Measurements from ENCODE around the gene KRTAP22-1. TPM values are rescaled to one million over a fixed set of nuclear protein-coding genes. Genes with fewer than 3 reads are reported as not detected.

The KRTAP22-1 gene
- total and polyA plus RNA-seq, 2 experiments from 2014 or later = not detected

- TF ChIP-seq STAT1 (IDR thresholded peaks at IDR 0.05; ENCODE audit: unreplicated experiment) (no peak), EZH2phosphoT487 (IDR thresholded peaks at IDR 0.05; ENCODE audit: unreplicated experiment) (no peak), EZH2 (IDR thresholded peaks at IDR 0.05; ENCODE audit: low read depth, unreplicated experiment) (no peak), ZNF462 (CRISPR knock-in tag; IDR thresholded peaks at IDR 0.05) (no peak), NANOG (IDR thresholded peaks at IDR 0.05; ENCODE audit: borderline replicate concordance) (no peak), ZNF331 (CRISPR knock-in tag; IDR thresholded peaks at IDR 0.05; ENCODE audit: low read depth) (no peak)
- Histone ChIP-seq H3K4me2 (no peak within 1 kb of the TSS), H3K36me3 (ENCODE audit: insufficient read depth) (no peaks in the 10 kb centered on the region), H3F3A (replicated peaks; ENCODE audit: low read depth) (no peaks in the 10 kb centered on the region), H2AFZ (no peak within 1 kb of the TSS), H3K9me2 (ENCODE audit: insufficient read depth) (no peaks in the 10 kb centered on the region; the same call in 1 of the 2 replicates), H3K79me2 (replicated peaks; ENCODE audit: insufficient read depth) (no peaks in the 10 kb centered on the region), H3K4me3 (no peak within 1 kb of the TSS), H3K27me3 (ENCODE audit: insufficient read depth) (no peaks in the 10 kb centered on the region), H4K20me1 (replicated peaks; ENCODE audit: insufficient read depth) (no peaks in the 10 kb centered on the region), H3K4me1 (ENCODE audit: insufficient read depth) (no peaks in the 10 kb centered on the region), H3K27ac (ENCODE audit: low read depth) (no peak within 1 kb of the TSS)
- no peak within 1 kb of the TSS for H3K4me3 Mint-ChIP-seq
- peaks cover 2% of the 10 kb centered on the region for H3K27me3 Mint-ChIP-seq (ENCODE audit: insufficient read depth, low read depth, poor library complexity)
- DNase-seq (ENCODE audit: low spot score) = no peak
- no peaks in the 10 kb centered on the region for H3K4me1 Mint-ChIP-seq
- H3K9me3 Mint-ChIP-seq = no peaks in the 10 kb centered on the region; the same call in 2 of the 3 replicates
- no peaks in the 10 kb centered on the region for H3K36me3 Mint-ChIP-seq (ENCODE audit: low read depth)
- H3K27ac Mint-ChIP-seq = no peak within 1 kb of the TSS
- no peak for ATAC-seq
These were observed 34.0 kb downstream of the KRTAP22-1 start, which contains the start of gene KRTAP20-2 for GRCh38 chr21:30634906-30635305. Gene KRTAP20-2 (plus strand): TSS chr21:30635206. CDS start chr21:30635264, 58 bp downstream.

- ATAC-seq = no peak
- no peaks in the 10 kb centered on the region for H3K27me3 ChIP-seq (ENCODE audit: insufficient read depth)
- Mint-ChIP-seq H3K4me3 (no peak overlapping the region), H3K27ac (no peak overlapping the region), H3K4me1 (no peaks in the 10 kb centered on the region), H3K27me3 (ENCODE audit: insufficient read depth, low read depth, poor library complexity) (no peaks in the 10 kb centered on the region), H3K9me3 (peaks cover 3% of the 10 kb centered on the region; the same call in 2 of the 3 replicates), H3K36me3 (ENCODE audit: low read depth) (no peaks in the 10 kb centered on the region)
- H3K27ac ChIP-seq (ENCODE audit: low read depth) = no peak overlapping the region
- no peak overlapping the region for H3K4me3 ChIP-seq
- DNase-seq (ENCODE audit: low spot score) = no peak
- no peaks in the 10 kb centered on the region for H3K36me3 ChIP-seq (ENCODE audit: insufficient read depth)
- no peaks in the 10 kb centered on the region for H3F3A ChIP-seq (replicated peaks; ENCODE audit: low read depth)
- H3K4me1 ChIP-seq (ENCODE audit: insufficient read depth) = no peaks in the 10 kb centered on the region
- H4K20me1 ChIP-seq (replicated peaks; ENCODE audit: insufficient read depth) = no peaks in the 10 kb centered on the region
- H2AFZ ChIP-seq = no peak overlapping the region
- no peaks in the 10 kb centered on the region for H3K79me2 ChIP-seq (replicated peaks; ENCODE audit: insufficient read depth)
- H3K4me2 ChIP-seq = no peak overlapping the region
- 0 out of 2 replicates have a peak, but pooled peaks cover 8% of the 10 kb centered on the region for H3K9me2 ChIP-seq (ENCODE audit: insufficient read depth)
- TF ChIP-seq ZNF114 (CRISPR knock-in tag; IDR thresholded peaks at IDR 0.05) (no peak), REST (IDR thresholded peaks at IDR 0.05; ENCODE audit: unreplicated experiment) (no peak), NANOG (IDR thresholded peaks at IDR 0.05; ENCODE audit: borderline replicate concordance) (no peak), STAT1 (IDR thresholded peaks at IDR 0.05; ENCODE audit: unreplicated experiment) (no peak), JUNB (IDR thresholded peaks at IDR 0.05; ENCODE audit: unreplicated experiment) (no peak), CTCF (conservative IDR thresholded peaks at IDR 0.05; ENCODE audit: low read depth in 2 of 2) (no peak), POLR2AphosphoS5 (IDR thresholded peaks at IDR 0.05; ENCODE audit: low read depth) (no peak)
These were observed 37.8 kb downstream of the KRTAP22-1 start for GRCh38 chr21:30638686-30639085.

Data from GM23338 (cell line).